Loucy (cell line): ENCODE data around the gene MYLK3.

Experiments used
- EZH2phosphoT487 ChIP-seq: fragments of 200-600 bp; IDR thresholded peaks from 2 replicates; pipeline ENCODE4 v1.6.1; 2018; ENCODE audit warnings: antibody characterized with exemption, mild to moderate bottlenecking, moderate library complexity, borderline replicate concordance
- TF ChIP-seq, protein P1 (sequence below): fragments of 200-600 bp; sonication (generic); conservative IDR thresholded peaks from 2 replicates; pipeline ENCODE4 v1.5.1; 2014; ENCODE audit warnings: mild to moderate bottlenecking, antibody characterized with exemption, low read length

DNA sequence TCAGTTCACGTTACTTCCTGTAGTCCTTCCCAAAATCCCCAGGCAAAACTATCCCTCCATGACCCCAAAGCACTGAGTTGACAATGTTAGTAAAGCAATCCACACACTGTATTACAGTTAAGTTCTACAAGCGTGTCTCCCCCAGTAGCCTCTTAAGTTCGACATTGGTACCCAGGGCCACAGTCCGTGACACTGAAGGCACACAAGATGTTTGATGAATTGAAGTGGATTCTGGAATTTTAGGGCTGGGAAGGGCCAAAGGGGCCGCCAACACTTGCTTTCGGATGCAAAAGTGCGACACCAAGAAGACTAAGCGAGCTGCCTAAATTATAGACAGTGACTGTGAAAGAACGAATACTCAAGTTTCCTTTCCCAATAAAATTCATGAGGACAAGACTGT, 60.7 kb downstream of the MYLK3 start:
- TF ChIP-seq, protein P1, sequence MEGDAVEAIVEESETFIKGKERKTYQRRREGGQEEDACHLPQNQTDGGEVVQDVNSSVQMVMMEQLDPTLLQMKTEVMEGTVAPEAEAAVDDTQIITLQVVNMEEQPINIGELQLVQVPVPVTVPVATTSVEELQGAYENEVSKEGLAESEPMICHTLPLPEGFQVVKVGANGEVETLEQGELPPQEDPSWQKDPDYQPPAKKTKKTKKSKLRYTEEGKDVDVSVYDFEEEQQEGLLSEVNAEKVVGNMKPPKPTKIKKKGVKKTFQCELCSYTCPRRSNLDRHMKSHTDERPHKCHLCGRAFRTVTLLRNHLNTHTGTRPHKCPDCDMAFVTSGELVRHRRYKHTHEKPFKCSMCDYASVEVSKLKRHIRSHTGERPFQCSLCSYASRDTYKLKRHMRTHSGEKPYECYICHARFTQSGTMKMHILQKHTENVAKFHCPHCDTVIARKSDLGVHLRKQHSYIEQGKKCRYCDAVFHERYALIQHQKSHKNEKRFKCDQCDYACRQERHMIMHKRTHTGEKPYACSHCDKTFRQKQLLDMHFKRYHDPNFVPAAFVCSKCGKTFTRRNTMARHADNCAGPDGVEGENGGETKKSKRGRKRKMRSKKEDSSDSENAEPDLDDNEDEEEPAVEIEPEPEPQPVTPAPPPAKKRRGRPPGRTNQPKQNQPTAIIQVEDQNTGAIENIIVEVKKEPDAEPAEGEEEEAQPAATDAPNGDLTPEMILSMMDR = no peak
- TF ChIP-seq EZH2phosphoT487 = no peak
